Gastrocnemius medialis (tissue), 4 donors: ENCODE results near the gene NPAS3.

Source experiments
- POLR2A ChIP-seq, 2 donors: fragments of 450-650 bp; IDR thresholded peaks; one replicate each; pipeline ENCODE4 v1.6.1; 2017; ENCODE audit warnings: antibody characterized with exemption in 2 of 2, mild to moderate bottlenecking in 2 of 2, moderate library complexity in 2 of 2
- TF ChIP-seq, protein P1 (sequence below), 5 experiments: fragments of 450-650 bp in 3 of 5; fragments of 200-600 bp in 2 of 5; sonication (generic) in 2 of 5; IDR thresholded peaks in 4 of 5; conservative IDR thresholded peaks in 1 of 5; 1 replicate in 4 of 5; 2 replicates in 1 of 5; pipeline ENCODE4 v1.5.1; 2016 to 2019; ENCODE audit warnings: antibody characterized with exemption in 5 of 5, mild to moderate bottlenecking in 3 of 5, moderate library complexity in 3 of 5

DNA sequence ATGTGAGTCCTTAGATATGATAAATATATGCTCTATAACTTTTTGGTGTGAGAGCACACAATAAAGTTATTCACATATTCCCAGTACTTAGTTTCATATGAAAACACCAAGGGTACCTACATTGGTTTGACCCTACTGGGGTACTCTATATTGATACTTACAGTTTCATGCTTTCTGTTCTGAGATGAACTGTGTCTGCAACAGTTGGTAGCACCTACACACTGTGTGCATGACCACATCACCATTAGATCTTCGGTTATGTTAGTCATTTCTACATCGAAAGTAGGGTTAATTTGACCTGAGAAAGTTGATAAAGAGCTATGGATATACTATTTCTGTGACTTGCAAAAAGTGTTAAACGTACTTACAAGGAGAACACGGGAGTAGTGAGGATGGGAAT is 337.2 kb downstream of the NPAS3 start:
- TF ChIP-seq POLR2A (IDR thresholded peaks at IDR 0.05) = no peak
- TF ChIP-seq, protein P1, sequence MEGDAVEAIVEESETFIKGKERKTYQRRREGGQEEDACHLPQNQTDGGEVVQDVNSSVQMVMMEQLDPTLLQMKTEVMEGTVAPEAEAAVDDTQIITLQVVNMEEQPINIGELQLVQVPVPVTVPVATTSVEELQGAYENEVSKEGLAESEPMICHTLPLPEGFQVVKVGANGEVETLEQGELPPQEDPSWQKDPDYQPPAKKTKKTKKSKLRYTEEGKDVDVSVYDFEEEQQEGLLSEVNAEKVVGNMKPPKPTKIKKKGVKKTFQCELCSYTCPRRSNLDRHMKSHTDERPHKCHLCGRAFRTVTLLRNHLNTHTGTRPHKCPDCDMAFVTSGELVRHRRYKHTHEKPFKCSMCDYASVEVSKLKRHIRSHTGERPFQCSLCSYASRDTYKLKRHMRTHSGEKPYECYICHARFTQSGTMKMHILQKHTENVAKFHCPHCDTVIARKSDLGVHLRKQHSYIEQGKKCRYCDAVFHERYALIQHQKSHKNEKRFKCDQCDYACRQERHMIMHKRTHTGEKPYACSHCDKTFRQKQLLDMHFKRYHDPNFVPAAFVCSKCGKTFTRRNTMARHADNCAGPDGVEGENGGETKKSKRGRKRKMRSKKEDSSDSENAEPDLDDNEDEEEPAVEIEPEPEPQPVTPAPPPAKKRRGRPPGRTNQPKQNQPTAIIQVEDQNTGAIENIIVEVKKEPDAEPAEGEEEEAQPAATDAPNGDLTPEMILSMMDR (IDR thresholded peaks at IDR 0.05 in 4 of 5, conservative IDR thresholded peaks at IDR 0.05 in 1 of 5) = no peak
